Measurements from ENCODE around the gene SYVN1. TPM values are rescaled to one million over a fixed set of nuclear protein-coding genes. Genes with fewer than 3 reads are reported as not detected.

SYVN1 gene
- total RNA-seq, 1 experiment from 2014 or later: 51.5 TPM

GRCh38 chr11:65126624-65127274 is 7.6 kb downstream of the SYVN1 start:
- intact Hi-C loops (cut with micrococcal nuclease; ENCODE audit: unreplicated experiment): no loop called here
- H3K4me2 ChIP-seq: no peak overlapping the region
- peaks cover 25% of the 10 kb centered on the region for H4K20me1 ChIP-seq (ENCODE audit: insufficient read depth)
- BruUV-seq (replicated peaks): no TSS peak
- H3K79me2 ChIP-seq (ENCODE audit: low read depth): peaks cover 34% of the 10 kb centered on the region
- no peaks in the 10 kb centered on the region for H3K9me2 ChIP-seq (ENCODE audit: insufficient read depth)
- TF ChIP-seq CTCF (conservative IDR thresholded peaks at IDR 0.05): no peak
- no peak for TF ChIP-seq EZH2 (IDR thresholded peaks at IDR 0.05; ENCODE audit: low read depth)
- no peak for DNase-seq
- POLR2A ChIA-PET (ENCODE audit: unreplicated experiment): interaction anchor here (0.7 to 0.9 kb wide), 2 partner anchors 17 to 205 kb away, joined by 6 to 8 read pairs; no protein-coding TSS in a partner anchor
- peaks cover 52% of the 10 kb centered on the region for H3K36me3 ChIP-seq (ENCODE audit: low read depth)
- no peak overlapping the region for H2AFZ ChIP-seq
- no peaks in the 10 kb centered on the region for H3K9me3 ChIP-seq (ENCODE audit: insufficient read depth, low read depth)
- H3K27ac ChIP-seq: no peak overlapping the region
- no peak overlapping the region for H3K4me3 ChIP-seq
- H3F3A ChIP-seq (ENCODE audit: insufficient read depth, low read depth): peaks cover 72% of the 10 kb centered on the region
- no peaks in the 10 kb centered on the region for H3K27me3 ChIP-seq (ENCODE audit: insufficient read depth, low read depth)
- peaks cover 17% of the 10 kb centered on the region for H3K4me1 ChIP-seq (replicated peaks; ENCODE audit: insufficient read depth)
- CTCF ChIA-PET: no interaction called here

GRCh38 chr11:65125197-65126056 is 8.9 kb downstream of the SYVN1 start:
- BruUV-seq (replicated peaks): no TSS peak
- ChIA-PET POLR2A (ENCODE audit: unreplicated experiment) (no interaction called here), CTCF (no interaction called here)
- H3K9me2 ChIP-seq (ENCODE audit: insufficient read depth): no peaks in the 10 kb centered on the region
- DNase-seq: no peak
- H3K4me1 ChIP-seq (replicated peaks; ENCODE audit: insufficient read depth): peaks cover 25% of the 10 kb centered on the region
- peaks cover 48% of the 10 kb centered on the region for H3K36me3 ChIP-seq (ENCODE audit: low read depth)
- H4K20me1 ChIP-seq (ENCODE audit: insufficient read depth): peaks cover 18% of the 10 kb centered on the region; the same call in 1 of the 2 replicates
- no peak overlapping the region for H3K4me2 ChIP-seq
- no peaks in the 10 kb centered on the region for H3K9me3 ChIP-seq (ENCODE audit: insufficient read depth, low read depth)
- H3K27ac ChIP-seq: no peak overlapping the region
- H3F3A ChIP-seq (ENCODE audit: insufficient read depth, low read depth): peaks cover 73% of the 10 kb centered on the region
- no peak overlapping the region for H3K4me3 ChIP-seq
- H3K27me3 ChIP-seq (ENCODE audit: insufficient read depth, low read depth): no peaks in the 10 kb centered on the region
- H3K79me2 ChIP-seq (ENCODE audit: low read depth): peaks cover 42% of the 10 kb centered on the region
- H2AFZ ChIP-seq: no peak overlapping the region
- TF ChIP-seq EZH2 (IDR thresholded peaks at IDR 0.05; ENCODE audit: low read depth) (no peak), CTCF (conservative IDR thresholded peaks at IDR 0.05) (no peak)
- intact Hi-C loops (cut with micrococcal nuclease; ENCODE audit: unreplicated experiment): no loop called here

GRCh38 chr11:65124480-65125196 is 9.7 kb downstream of the SYVN1 start:
- CTCF ChIA-PET: no interaction called here
- BruUV-seq (replicated peaks): no TSS peak
- 0 out of 2 replicates have a peak overlapping the region, but pooled peaks have one; percentile 90 for H3K4me2 ChIP-seq
- peaks cover 52% of the 10 kb centered on the region for H3K36me3 ChIP-seq (ENCODE audit: low read depth)
- peaks cover 30% of the 10 kb centered on the region for H3K4me1 ChIP-seq (replicated peaks; ENCODE audit: insufficient read depth)
- DNase-seq: no peak
- no peaks in the 10 kb centered on the region for H3K27me3 ChIP-seq (ENCODE audit: insufficient read depth, low read depth)
- intact Hi-C loops (cut with micrococcal nuclease; ENCODE audit: unreplicated experiment): no loop called here
- no peak overlapping the region for H3K27ac ChIP-seq
- H3F3A ChIP-seq (ENCODE audit: insufficient read depth, low read depth): peaks cover 75% of the 10 kb centered on the region
- H3K4me3 ChIP-seq: no peak overlapping the region
- peaks cover 16% of the 10 kb centered on the region; the same call in 1 of the 2 replicates for H4K20me1 ChIP-seq (ENCODE audit: insufficient read depth)
- peaks cover 50% of the 10 kb centered on the region for H3K79me2 ChIP-seq (ENCODE audit: low read depth)
- TF ChIP-seq EZH2 (IDR thresholded peaks at IDR 0.05; ENCODE audit: low read depth): no peak
- TF ChIP-seq CTCF (conservative IDR thresholded peaks at IDR 0.05): no peak
- H3K9me2 ChIP-seq (ENCODE audit: insufficient read depth): no peaks in the 10 kb centered on the region
- POLR2A ChIA-PET (ENCODE audit: unreplicated experiment): interaction anchor here (0.6 kb wide), 2 partner anchors 309 to 353 kb away, joined by 3 to 4 read pairs; no protein-coding TSS in a partner anchor
- H3K9me3 ChIP-seq (ENCODE audit: insufficient read depth, low read depth): no peaks in the 10 kb centered on the region
- no peak overlapping the region for H2AFZ ChIP-seq
